A549 (cell line): ENCODE measurements around the gene FAM8A1. TPM values are rescaled to one million over a fixed set of nuclear protein-coding genes. Genes with fewer than 3 reads are reported as not detected.
"Not testable (repeated sequence)": the region's sequence is repeated elsewhere in the genome, so short reads cannot be mapped to it uniquely, and the experiment has no call there.

Experiments
- ATAC-seq, 2 experiments: fragments of 200-7000 bp in 1 of 2; fragments of >200 bp in 1 of 2; cut with Nextera tagmentation in 1 of 2; cut with Tn5 transposase in 1 of 2; 3 replicates each; pipeline versions ENCODE4 v1.8.0 to v1.9.1; 2018 to 2020; ENCODE audit warnings: mild to moderate bottlenecking in 1 of 2, moderate library complexity in 1 of 2
- CTCF ChIA-PET: fragments of 300-600 bp; sonication (Branson Sonifier 250); formaldehyde crosslinking; extraction: SDS; loops from one replicate; lab custom pipeline; 2021; ENCODE audit warnings: antibody characterized with exemption, inconsistent platforms; lab: Yijun Ruan, JAX
- POLR2A ChIA-PET: fragments of 350-600 bp; formaldehyde crosslinking; extraction: SDS; loops from one replicate; lab custom pipeline; 2021; ENCODE audit warnings: antibody characterized with exemption, inconsistent platforms; lab: Yijun Ruan, JAX
- DNase-seq, 2 experiments: peaks; one replicate each; pipeline versions ENCODE4 v3.0.0 to v3.0.0-alpha.2; 2011 to 2016; ENCODE audit warnings: low read depth in 1 of 2, low spot score in 1 of 2
- FAIRE-seq: peaks from 2 replicates; lab custom pipeline; 2011; peaks lifted over from hg19 to GRCh38; lab: Jason Lieb, UNC
- H3K27ac ChIP-seq, 2 experiments: fragments of >200 bp; sonication (Bioruptor Twin); formaldehyde crosslinking; 3 replicates each; pipeline ENCODE4 v1.5.1; 2016 to 2017
- H3K4me1 ChIP-seq: fragments of >200 bp; sonication (Bioruptor Twin); formaldehyde crosslinking; 3 replicates; pipeline ENCODE4 v1.6.1; 2016
- H3K4me2 ChIP-seq: fragments of >200 bp; sonication (Bioruptor Twin); formaldehyde crosslinking; 3 replicates; pipeline ENCODE4 v1.6.1; 2016
- H3K4me3 ChIP-seq: fragments of >200 bp; sonication (Bioruptor Twin); formaldehyde crosslinking; 3 replicates; pipeline ENCODE4 v1.5.1; 2016
- H3K9me3 ChIP-seq: fragments of >200 bp; sonication (Bioruptor Twin); formaldehyde crosslinking; 3 replicates; pipeline ENCODE4 v1.6.1; 2016
- CBX8 ChIP-seq: fragments of 200-600 bp; sonication (generic); IDR thresholded peaks from 2 replicates; pipeline ENCODE4 v1.6.1; 2016
- CHD4 ChIP-seq: fragments of 200-600 bp; sonication (generic); IDR thresholded peaks from 2 replicates; pipeline ENCODE4 v1.6.1; 2016; ENCODE audit warnings: antibody characterized with exemption, mild to moderate bottlenecking, borderline replicate concordance
- CTCF ChIP-seq: fragments of >200 bp; sonication (Bioruptor Twin); formaldehyde crosslinking; IDR thresholded peaks from 3 replicates; pipeline ENCODE4 v1.5.1; 2016
- E2F6 ChIP-seq: IDR thresholded peaks from 2 replicates; pipeline ENCODE4 v1.6.1; 2012; ENCODE audit warnings: low read depth, borderline replicate concordance
- EP300 ChIP-seq, 2 experiments: fragments of >200 bp; sonication (Bioruptor Twin); formaldehyde crosslinking; IDR thresholded peaks; 2 replicates in 1 of 2; 3 replicates in 1 of 2; pipeline ENCODE4 v1.6.1; 2016 to 2017
- ESRRA ChIP-seq: fragments of 150-350 bp; IDR thresholded peaks from 2 replicates; pipeline ENCODE4 v1.6.1; 2014; ENCODE audit warnings: mild to moderate bottlenecking, low read length, borderline replicate concordance
- FOSL2 ChIP-seq, 2 experiments: fragments of 450-650 bp in 1 of 2; fragments of >200 bp in 1 of 2; sonication (Bioruptor Twin) in 1 of 2; formaldehyde crosslinking; IDR thresholded peaks; 2 replicates each; pipeline versions ENCODE4 v1.5.0 to v1.6.1; 2016 to 2020; ENCODE audit warnings: mild to moderate bottlenecking in 1 of 2, moderate library complexity in 1 of 2
- GATA3 ChIP-seq: IDR thresholded peaks from 2 replicates; pipeline ENCODE4 v1.6.1; 2012; ENCODE audit warnings: borderline replicate concordance
- HES2 ChIP-seq: fragments of >200 bp; sonication (Bioruptor Twin); formaldehyde crosslinking; IDR thresholded peaks from 2 replicates; pipeline ENCODE4 v1.6.1; 2016
- HMGXB4 ChIP-seq: fragments of 250-450 bp; sonication (Bioruptor Pico); IDR thresholded peaks from 2 replicates; pipeline ENCODE4 v1.5.0; 2021; ENCODE audit warnings: mild to moderate bottlenecking, moderate library complexity, borderline replicate concordance
- JUNB ChIP-seq: fragments of >200 bp; sonication (Bioruptor Twin); formaldehyde crosslinking; IDR thresholded peaks from 2 replicates; pipeline ENCODE4 v1.6.1; 2016
- MYC ChIP-seq: IDR thresholded peaks from 2 replicates; pipeline ENCODE4 v1.6.1; 2012; ENCODE audit warnings: mild to moderate bottlenecking, inconsistent platforms, low read length, improper control_type of control experiment, borderline replicate concordance
- PHF8 ChIP-seq: fragments of 200-600 bp; sonication (generic); IDR thresholded peaks from 2 replicates; pipeline ENCODE4 v1.6.1; 2016; ENCODE audit warnings: low read depth, mild to moderate bottlenecking, antibody characterized with exemption, moderate library complexity, borderline replicate concordance
- RAD21 ChIP-seq, 2 experiments: fragments of >200 bp in 1 of 2; sonication (Bioruptor Twin) in 1 of 2; formaldehyde crosslinking in 1 of 2; IDR thresholded peaks in 1 of 2; conservative IDR thresholded peaks in 1 of 2; 2 replicates in 1 of 2; 3 replicates in 1 of 2; pipeline ENCODE4 v1.6.1; 2012 to 2018; ENCODE audit warnings: inconsistent platforms in 1 of 2
- RFX5 ChIP-seq: fragments of 450-650 bp; IDR thresholded peaks from 2 replicates; pipeline ENCODE4 v1.7.1; 2014; ENCODE audit warnings: antibody characterized with exemption, mild to moderate bottlenecking, moderate library complexity
- SMC3 ChIP-seq: fragments of >200 bp; sonication (Bioruptor Twin); formaldehyde crosslinking; IDR thresholded peaks from 3 replicates; pipeline ENCODE4 v1.6.1; 2018; ENCODE audit warnings: inconsistent platforms
- TP53 ChIP-seq: fragments of 250-450 bp; sonication (Bioruptor Pico); IDR thresholded peaks from 2 replicates; pipeline ENCODE4 v1.5.0; 2021; ENCODE audit warnings: mild to moderate bottlenecking, moderate library complexity
- WGBS: methylation state at CpG from one replicate; pipeline ENCODE4 v1.1.6; 2017; ENCODE audit errors: missing lambda C conversion rate; 5-methylcytosine and 5-hydroxymethylcytosine counted together
- polyA plus RNA-seq, 4 experiments: library from polyadenylated mRNA; depleted of rRNA in 3 of 4; stranded (reverse); fragments of >200 nt; fragmentation: RNase III in 1 of 4; extraction: RNeasy Plus Mini Kit Qiagen cat#74134 plus additional on column Dnase treatment in 1 of 4; gene quantifications; 2 replicates in 3 of 4; 3 replicates in 1 of 4; pipeline ENCODE4 v1.2.3, GENCODE V29; 2011 to 2017

Gene FAM8A1
- polyA plus RNA-seq, 2 of the 4 experiments (the other 2 are of a cell fraction), result 5.5 to 9.0 TPM

- peak in 1 of 2 experiments; percentile 72 for DNase-seq
- ChIA-PET POLR2A (no interaction called here), CTCF (interaction anchor here (0.6 to 2.9 kb wide), 4 partner anchors 10 to 430 kb away, joined by 3 to 35 read pairs (median 4); no protein-coding TSS in a partner anchor)
- FAIRE-seq, result no peak
- no peak overlapping the region for H3K4me2 ChIP-seq
- ATAC-seq, result peak; percentile 62 to 75; a peak in 5 of 6 replicates
- TF ChIP-seq SMC3 (0 out of 3 replicates have a peak, but pooled peaks have one; percentile 5), RAD21 (conservative IDR thresholded peaks at IDR 0.05 in 1 of 2, IDR thresholded peaks at IDR 0.05 in 1 of 2) (0 out of 5 replicates have a peak, but pooled peaks of 1 of the 2 experiments have one; percentile 17), GATA3 (0 out of 2 replicates have a peak, but pooled peaks have one; percentile 16), EP300 (IDR thresholded peaks at IDR 0.05) (no peak), HMGXB4 (CRISPR knock-in tag) (no peak)
- H3K4me1 ChIP-seq, result peaks cover 13% of the 10 kb centered on the region; the same call in 1 of the 3 replicates
- no peak overlapping the region for H3K27ac ChIP-seq
- H3K4me3 ChIP-seq, result no peak overlapping the region
- H3K9me3 ChIP-seq, result no peaks in the 10 kb centered on the region
- 61% methylated on average over 7 of the region's 7 CpGs for WGBS
These were observed 14.2 kb upstream of the FAM8A1 start for GRCh38 chr6:17585766-17586490.

GRCh38 chr6:17586623-17587022 lies 13.5 kb upstream of the FAM8A1 start:
- H3K27ac ChIP-seq, H3K9me3 ChIP-seq, ATAC-seq, DNase-seq, FAIRE-seq, POLR2A ChIA-PET, CTCF ChIA-PET, H3K4me3 ChIP-seq, H3K4me2 ChIP-seq: not testable (repeated sequence)
- peaks cover 13% of the 10 kb centered on the region; the same call in 1 of the 3 replicates for H3K4me1 ChIP-seq
- 88% methylated on average over 13 of the region's 13 CpGs for WGBS

- peaks cover 13% of the 10 kb centered on the region; the same call in 1 of the 3 replicates for H3K4me1 ChIP-seq
- TF ChIP-seq JUNB (no peak), E2F6 (no peak), RFX5 (no peak)
- no peak for FAIRE-seq
- no peak overlapping the region for H3K4me2 ChIP-seq
- WGBS, result 74% methylated on average over 6 of the region's 6 CpGs
- H3K4me3 ChIP-seq, result no peak overlapping the region
- no peak for ATAC-seq
- ChIA-PET CTCF (no interaction called here), POLR2A (no interaction called here)
- no peaks in the 10 kb centered on the region for H3K9me3 ChIP-seq
- DNase-seq, result no peak
- H3K27ac ChIP-seq, result no peak overlapping the region
These were observed 12.1 kb upstream of the FAM8A1 start for GRCh38 chr6:17588011-17588410.

- Histone ChIP-seq H3K9me3 (no peaks in the 10 kb centered on the region), H3K4me3 (no peak overlapping the region), H3K27ac (peak overlapping the region in 1 of 2 experiments; percentile 38; a peak in 1 of 6 replicates), H3K4me2 (0 out of 3 replicates have a peak overlapping the region, but pooled peaks have one; percentile 10), H3K4me1 (0 out of 3 replicates have a peak, but pooled peaks cover 8% of the 10 kb centered on the region)
- ChIA-PET POLR2A (interaction anchor here (1.0 kb wide), 1 partner anchor 10 kb away, joined by 8 read pairs; the partner anchor contains the start of gene FAM8A1), CTCF (interaction anchor here (0.6 to 1.3 kb wide), 5 partner anchors 10 to 636 kb away, joined by 3 read pairs; partner anchors contain the start of gene FAM8A1)
- peak; percentile 31 to 72 for DNase-seq
- no peak for TF ChIP-seq ESRRA
- TF ChIP-seq HES2, result no peak
- TF ChIP-seq SMC3, result 0 out of 3 replicates have a peak, but pooled peaks have one; percentile 10
- TF ChIP-seq TP53, result no peak
- TF ChIP-seq CBX8, result no peak
- TF ChIP-seq GATA3, result no peak
- TF ChIP-seq CHD4, result no peak
- TF ChIP-seq MYC, result no peak
- TF ChIP-seq FOSL2 (IDR thresholded peaks at IDR 0.05), result no peak
- TF ChIP-seq FOSL2 (CRISPR knock-in tag; IDR thresholded peaks at IDR 0.05), result peak; percentile 15; the same call in 1 of the 2 replicates
- no peak for TF ChIP-seq PHF8
- 0 out of 3 replicates have a peak, but pooled peaks have one; percentile 17 for TF ChIP-seq CTCF
- peak in 1 of 2 experiments; percentile 45; a peak in 2 of 5 replicates for TF ChIP-seq RAD21 (conservative IDR thresholded peaks at IDR 0.05 in 1 of 2, IDR thresholded peaks at IDR 0.05 in 1 of 2)
- ATAC-seq, result peak; percentile 81 to 88
- WGBS, result 46% methylated on average over 5 of the region's 5 CpGs
- FAIRE-seq, result no peak
These were observed 10.6 kb upstream of the FAM8A1 start for GRCh38 chr6:17589406-17590096.
